Smooth muscle cell (in vitro differentiated cells): ENCODE data around the gene DAPK3. TPM values are rescaled to one million over a fixed set of nuclear protein-coding genes. Genes with fewer than 3 reads are reported as not detected.

Experiments
- DNase-seq: peaks from one replicate; lab custom pipeline; 2025; ENCODE audit not compliant: unreplicated experiment; lab: John Stamatoyannopoulos, UW
- H2AFZ ChIP-seq: fragments of 200-600 bp; sonication (generic); 2 replicates; pipeline ENCODE4 v1.6.0; 2016; ENCODE audit warnings: antibody characterized with exemption, low read depth, mild to moderate bottlenecking
- H3F3A ChIP-seq: fragments of 200-600 bp; sonication (generic); 2 replicates; pipeline ENCODE4 v1.6.0; 2017; ENCODE audit warnings: antibody characterized with exemption, low read depth
- H3K27ac ChIP-seq: fragments of 200-600 bp; sonication (generic); 2 replicates; pipeline ENCODE4 v1.5.1; 2016; ENCODE audit warnings: low read depth, mild to moderate bottlenecking
- H3K27me3 ChIP-seq: fragments of 200-600 bp; sonication (generic); 2 replicates; pipeline ENCODE4 v1.6.1; 2016; ENCODE audit warnings: low read depth, mild to moderate bottlenecking
- H3K36me3 ChIP-seq: fragments of 200-600 bp; sonication (generic); 2 replicates; pipeline ENCODE4 v1.5.1; 2016; ENCODE audit warnings: low read depth
- H3K4me1 ChIP-seq: fragments of 200-600 bp; sonication (generic); 2 replicates; pipeline ENCODE4 v1.5.1; 2016; ENCODE audit warnings: low read depth
- H3K4me2 ChIP-seq: fragments of 200-600 bp; sonication (generic); 2 replicates; pipeline ENCODE4 v1.6.0; 2016; ENCODE audit warnings: mild to moderate bottlenecking
- H3K4me3 ChIP-seq: fragments of 200-600 bp; sonication (generic); 2 replicates; pipeline ENCODE4 v1.5.1; 2016; ENCODE audit warnings: mild to moderate bottlenecking
- H3K79me2 ChIP-seq: fragments of 200-600 bp; sonication (generic); 2 replicates; pipeline ENCODE4 v1.6.0; 2016; ENCODE audit warnings: low read depth, mild to moderate bottlenecking
- H3K9ac ChIP-seq: fragments of 200-600 bp; sonication (generic); 2 replicates; pipeline ENCODE4 v1.6.0; 2016; ENCODE audit warnings: low read depth
- H3K9me3 ChIP-seq: fragments of 200-600 bp; sonication (generic); replicated peaks from 2 replicates; pipeline ENCODE4 v1.5.1; 2016; ENCODE audit warnings: low read depth
- H4K20me1 ChIP-seq: fragments of 200-600 bp; sonication (generic); 2 replicates; pipeline ENCODE4 v1.6.0; 2016; ENCODE audit warnings: low read depth
- WGBS: methylation state at CpG from one replicate; pipeline ENCODE4 v1.1.7; 2016; ENCODE audit warnings: low lambda C conversion rate; 5-methylcytosine and 5-hydroxymethylcytosine counted together
- polyA plus RNA-seq: library from polyadenylated mRNA; unstranded; fragments of >200 nt; fragmentation: Nextera tagmentation; extraction: Ambion mirVana; gene quantifications from 2 replicates; pipeline ENCODE4 v1.2.1, GENCODE V29; 2016
- total RNA-seq: library from RNA; depleted of rRNA; stranded (reverse); fragments of >200 nt; gene quantifications from 2 replicates; pipeline ENCODE4 v1.2.3, GENCODE V29; 2014
- TF ChIP-seq, protein P1 (sequence below): fragments of 200-600 bp; sonication (generic); IDR thresholded peaks from 2 replicates; pipeline ENCODE4 v1.5.1; 2017; ENCODE audit warnings: borderline replicate concordance, mild to moderate bottlenecking, antibody characterized with exemption; ENCODE audit not compliant: insufficient read depth, poor library complexity, severe bottlenecking

Gene DAPK3
- total and polyA plus RNA-seq, 2 experiments from 2014 or later, result 82.9 to 113 TPM

GRCh38 chr19:3986260-3987041 lies 15.6 kb upstream of the DAPK3 start:
- no peak for DNase-seq
- H3K79me2 ChIP-seq, result peaks cover 38% of the 10 kb centered on the region
- peaks cover 28% of the 10 kb centered on the region for H3K4me1 ChIP-seq
- H3K27me3 ChIP-seq, result no peaks in the 10 kb centered on the region
- H3K4me2 ChIP-seq, result peak overlapping the region; percentile 99
- H3K4me3 ChIP-seq, result peak overlapping the region; percentile 100
- WGBS, result 8% methylated on average over 21 of the region's 21 CpGs
- H3K9me3 ChIP-seq, result no peaks in the 10 kb centered on the region
- peaks cover 38% of the 10 kb centered on the region for H4K20me1 ChIP-seq
- no peak overlapping the region for H3K9ac ChIP-seq
- H3K36me3 ChIP-seq, result no peaks in the 10 kb centered on the region
- no peak overlapping the region for H3K27ac ChIP-seq
- peak overlapping the region; percentile 64 for H2AFZ ChIP-seq
- TF ChIP-seq, protein P1, sequence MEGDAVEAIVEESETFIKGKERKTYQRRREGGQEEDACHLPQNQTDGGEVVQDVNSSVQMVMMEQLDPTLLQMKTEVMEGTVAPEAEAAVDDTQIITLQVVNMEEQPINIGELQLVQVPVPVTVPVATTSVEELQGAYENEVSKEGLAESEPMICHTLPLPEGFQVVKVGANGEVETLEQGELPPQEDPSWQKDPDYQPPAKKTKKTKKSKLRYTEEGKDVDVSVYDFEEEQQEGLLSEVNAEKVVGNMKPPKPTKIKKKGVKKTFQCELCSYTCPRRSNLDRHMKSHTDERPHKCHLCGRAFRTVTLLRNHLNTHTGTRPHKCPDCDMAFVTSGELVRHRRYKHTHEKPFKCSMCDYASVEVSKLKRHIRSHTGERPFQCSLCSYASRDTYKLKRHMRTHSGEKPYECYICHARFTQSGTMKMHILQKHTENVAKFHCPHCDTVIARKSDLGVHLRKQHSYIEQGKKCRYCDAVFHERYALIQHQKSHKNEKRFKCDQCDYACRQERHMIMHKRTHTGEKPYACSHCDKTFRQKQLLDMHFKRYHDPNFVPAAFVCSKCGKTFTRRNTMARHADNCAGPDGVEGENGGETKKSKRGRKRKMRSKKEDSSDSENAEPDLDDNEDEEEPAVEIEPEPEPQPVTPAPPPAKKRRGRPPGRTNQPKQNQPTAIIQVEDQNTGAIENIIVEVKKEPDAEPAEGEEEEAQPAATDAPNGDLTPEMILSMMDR, result peak; percentile 47
- H3F3A ChIP-seq, result peaks cover 28% of the 10 kb centered on the region

- no peaks in the 10 kb centered on the region for H3K27me3 ChIP-seq
- H3K4me1 ChIP-seq, result peaks cover 28% of the 10 kb centered on the region
- DNase-seq, result no peak
- no peaks in the 10 kb centered on the region for H3K9me3 ChIP-seq
- H3K4me2 ChIP-seq, result peak overlapping the region; percentile 99
- H3K9ac ChIP-seq, result no peak overlapping the region
- H3K27ac ChIP-seq, result no peak overlapping the region
- TF ChIP-seq, protein P1, result no peak
- peaks cover 45% of the 10 kb centered on the region for H3K79me2 ChIP-seq
- peaks cover 45% of the 10 kb centered on the region for H4K20me1 ChIP-seq
- peak overlapping the region; percentile 100 for H3K4me3 ChIP-seq
- peaks cover 6% of the 10 kb centered on the region for H3K36me3 ChIP-seq
- H3F3A ChIP-seq, result peaks cover 35% of the 10 kb centered on the region
- 15% methylated on average over 19 of the region's 19 CpGs for WGBS
- H2AFZ ChIP-seq, result peak overlapping the region; percentile 64
Observed at GRCh38 chr19:3985643-3986259, 14.9 kb upstream of the DAPK3 start.

DNA sequence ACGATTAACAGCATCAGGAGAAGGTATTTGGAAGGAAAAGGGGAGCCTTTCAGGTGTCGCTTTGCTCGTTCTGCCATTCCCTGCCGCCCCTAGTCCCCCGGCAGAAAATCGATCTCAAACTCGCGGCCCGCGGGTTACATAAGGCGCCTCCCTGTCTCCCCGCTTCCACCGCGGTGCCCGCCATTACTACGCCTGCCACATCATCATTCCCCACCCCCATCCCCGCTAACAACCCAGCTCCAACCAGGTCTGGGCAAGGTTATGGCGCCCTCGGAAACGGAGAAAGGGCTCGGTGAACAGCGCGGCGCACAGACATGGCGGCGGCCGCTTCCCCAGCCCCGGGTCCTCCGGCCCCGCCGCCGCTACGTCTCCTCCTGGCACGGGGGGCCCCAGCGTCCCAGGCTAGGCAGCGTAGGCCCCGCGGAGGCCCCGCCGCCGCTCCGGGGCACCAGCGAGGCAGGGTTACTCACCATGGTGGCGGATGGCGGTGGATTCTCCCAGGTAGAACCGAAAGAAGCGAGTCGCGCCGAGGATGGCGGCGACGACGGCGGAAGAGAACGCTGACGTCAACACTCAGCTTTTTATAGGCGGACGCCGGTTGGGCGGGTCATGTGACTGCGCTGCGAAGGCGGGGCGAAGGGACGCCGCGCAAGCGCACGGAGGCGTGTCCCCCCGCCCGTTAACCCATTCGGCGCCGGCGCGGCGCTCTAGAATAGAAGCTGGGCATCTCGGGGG lies 14.2 kb upstream of the DAPK3 start, which contains the start of gene EEF2:
Gene EEF2 (minus strand): TSS at position 556 of the 735 bp plus-strand sequence. CDS start 83 bp downstream, at position 473.
- DNase-seq, result peak; percentile 75
- Histone ChIP-seq H3K4me1 (peaks cover 28% of the 10 kb centered on the region), H3K36me3 (peaks cover 8% of the 10 kb centered on the region), H3K9me3 (no peaks in the 10 kb centered on the region), H3K4me3 (peak within 1 kb of the TSS; percentile 100), H3K27ac (peak within 1 kb of the TSS; percentile 98), H3K9ac (peak within 1 kb of the TSS; percentile 99), H3K27me3 (no peaks in the 10 kb centered on the region), H2AFZ (peak within 1 kb of the TSS; percentile 64), H3F3A (peaks cover 42% of the 10 kb centered on the region), H4K20me1 (peaks cover 52% of the 10 kb centered on the region), H3K79me2 (peaks cover 52% of the 10 kb centered on the region), H3K4me2 (peak within 1 kb of the TSS; percentile 99)
- 1% methylated on average over 79 of the region's 80 CpGs for WGBS
- TF ChIP-seq, protein P1, result no peak
